Activated CD8-positive, alpha-beta memory T cell treated with anti-CD3 and anti-CD28 coated beads, Interleukin-2, amount 10 ng/mL, durations not matched to agents 7 days and 5 days (primary cell): ENCODE results near the gene GPRIN3. TPM values are rescaled to one million over a fixed set of nuclear protein-coding genes. Genes with fewer than 3 reads are reported as not detected.

Source experiments
- ATAC-seq: fragments of 150-1000 bp; cut with Tn5 transposase; one replicate; pipeline ENCODE4 v1.10.0; 2021; ENCODE audit warnings: moderate library complexity
- CTCF ChIA-PET: fragments of 350-600 bp; sonication (Branson Sonifier 250); formaldehyde crosslinking; loops from one replicate; lab custom pipeline; 2021; ENCODE audit warnings: antibody characterized with exemption; lab: Charles Lee
- DNase-seq: peaks from one replicate; pipeline ENCODE4 v3.0.0-alpha.2; 2020
- H3K27ac Mint-ChIP-seq: one replicate; pipeline ENCODE4 v1.8.0; 2021; ENCODE audit warnings: mild to moderate bottlenecking, mixed read lengths
- H3K27me3 Mint-ChIP-seq: one replicate; pipeline ENCODE4 v1.8.0; 2021; ENCODE audit warnings: mixed read lengths
- H3K36me3 Mint-ChIP-seq: one replicate; pipeline ENCODE4 v1.8.0; 2021; ENCODE audit warnings: mild to moderate bottlenecking, mixed read lengths
- H3K4me1 Mint-ChIP-seq: one replicate; pipeline ENCODE4 v1.8.0; 2021; ENCODE audit warnings: mixed read lengths
- H3K4me3 Mint-ChIP-seq: one replicate; pipeline ENCODE4 v1.8.0; 2021; ENCODE audit warnings: mild to moderate bottlenecking, moderate library complexity, mixed read lengths
- H3K9me3 Mint-ChIP-seq: one replicate; pipeline ENCODE4 v1.8.0; 2022; ENCODE audit warnings: low read depth, mixed read lengths
- total RNA-seq, 2 experiments: library from RNA; stranded (reverse); gene quantifications; one replicate each; pipeline ENCODE4 v1.2.3, GENCODE V29; 2021

Gene GPRIN3
- total RNA-seq, 2 experiments from 2014 or later: 66.9 to 67.5 TPM

DNA sequence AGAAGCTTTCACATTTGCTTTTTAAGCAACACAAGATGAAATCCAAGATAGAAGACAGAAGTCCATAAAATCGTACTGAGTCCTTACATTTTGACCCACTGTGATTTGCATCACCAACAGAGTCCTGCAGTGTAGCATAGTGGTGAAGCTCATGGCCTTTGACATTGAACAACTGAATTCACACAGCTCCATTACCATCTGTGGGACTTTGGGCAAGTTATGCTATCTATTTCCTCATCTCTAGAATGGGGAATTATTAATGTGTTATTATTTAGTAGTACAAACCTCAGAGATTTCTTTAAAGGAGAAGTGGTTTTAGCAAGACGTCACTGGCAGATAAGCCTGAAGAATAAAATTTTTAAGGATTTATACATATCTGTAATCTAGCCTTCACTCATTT, 10.7 kb downstream of the GPRIN3 start:
- H3K9me3 Mint-ChIP-seq: no peaks in the 10 kb centered on the region
- peak overlapping the region; percentile 40 for H3K4me3 Mint-ChIP-seq
- CTCF ChIA-PET: interaction anchor here (0.8 to 1.4 kb wide), 3 partner anchors 9 to 42 kb away, joined by 3 to 6 read pairs (median 3); no protein-coding TSS in a partner anchor

DNA sequence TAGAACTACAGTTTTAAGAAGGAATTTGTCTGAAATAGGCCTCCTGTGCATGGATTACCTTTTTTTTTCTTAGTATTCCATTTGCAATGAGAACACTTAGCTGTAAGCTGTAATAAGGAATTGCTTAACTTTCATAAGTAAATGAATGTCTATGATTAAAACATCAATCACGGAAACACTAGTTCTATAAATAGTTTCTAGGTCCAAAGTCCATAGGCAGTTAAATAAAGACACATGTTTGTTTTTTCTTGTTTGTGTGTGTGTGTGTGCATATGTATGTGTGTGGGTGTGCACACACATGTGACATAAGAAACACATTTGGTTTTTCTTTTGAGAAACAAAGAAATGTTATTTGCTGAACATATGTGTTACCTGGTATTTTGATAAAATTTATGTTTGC, 11.2 kb downstream of the GPRIN3 start:
- Mint-ChIP-seq H3K27ac (peak overlapping the region; percentile 77), H3K4me1 (peaks cover 81% of the 10 kb centered on the region), H3K4me3 (peak overlapping the region; percentile 40), H3K9me3 (no peaks in the 10 kb centered on the region), H3K27me3 (no peaks in the 10 kb centered on the region), H3K36me3 (peaks cover 45% of the 10 kb centered on the region)
- DNase-seq (no peak), ATAC-seq (no peak)
- CTCF ChIA-PET: interaction anchor here (0.8 to 1.4 kb wide), 3 partner anchors 9 to 41 kb away, joined by 3 to 6 read pairs (median 3); no protein-coding TSS in a partner anchor

More for the DNA sequence above, 10.7 kb downstream of the GPRIN3 start:
- ATAC-seq (no peak), DNase-seq (no peak)
- Mint-ChIP-seq H3K4me1 (peaks cover 81% of the 10 kb centered on the region), H3K27me3 (no peaks in the 10 kb centered on the region), H3K36me3 (peaks cover 43% of the 10 kb centered on the region), H3K27ac (peak overlapping the region; percentile 77)

DNA sequence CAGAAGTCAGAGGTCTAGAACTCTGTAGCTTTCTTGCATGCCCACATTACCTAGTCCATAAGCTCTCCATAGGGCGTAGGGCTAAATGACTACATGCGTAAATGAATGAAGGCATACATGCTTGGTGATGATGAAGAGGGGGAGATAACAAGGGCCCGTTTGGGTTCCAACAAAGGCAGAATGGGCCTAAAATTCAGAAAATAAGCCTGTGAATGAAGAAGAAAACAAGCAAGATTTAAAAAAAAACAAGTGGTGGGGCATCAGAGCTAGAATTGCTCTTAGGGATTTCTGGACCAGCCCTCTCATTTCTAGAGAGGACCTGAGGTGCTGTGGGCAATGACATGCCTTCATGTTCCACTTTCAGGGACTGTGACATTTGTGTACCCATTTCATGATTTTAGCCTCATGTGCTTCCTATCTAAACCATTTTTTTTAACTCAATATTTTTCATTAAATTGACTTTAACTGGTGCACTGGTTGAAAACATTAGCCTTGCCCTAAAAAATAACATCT, 12.1 kb downstream of the GPRIN3 start:
- peaks cover 46% of the 10 kb centered on the region for H3K36me3 Mint-ChIP-seq
- no peak for ATAC-seq

DNA sequence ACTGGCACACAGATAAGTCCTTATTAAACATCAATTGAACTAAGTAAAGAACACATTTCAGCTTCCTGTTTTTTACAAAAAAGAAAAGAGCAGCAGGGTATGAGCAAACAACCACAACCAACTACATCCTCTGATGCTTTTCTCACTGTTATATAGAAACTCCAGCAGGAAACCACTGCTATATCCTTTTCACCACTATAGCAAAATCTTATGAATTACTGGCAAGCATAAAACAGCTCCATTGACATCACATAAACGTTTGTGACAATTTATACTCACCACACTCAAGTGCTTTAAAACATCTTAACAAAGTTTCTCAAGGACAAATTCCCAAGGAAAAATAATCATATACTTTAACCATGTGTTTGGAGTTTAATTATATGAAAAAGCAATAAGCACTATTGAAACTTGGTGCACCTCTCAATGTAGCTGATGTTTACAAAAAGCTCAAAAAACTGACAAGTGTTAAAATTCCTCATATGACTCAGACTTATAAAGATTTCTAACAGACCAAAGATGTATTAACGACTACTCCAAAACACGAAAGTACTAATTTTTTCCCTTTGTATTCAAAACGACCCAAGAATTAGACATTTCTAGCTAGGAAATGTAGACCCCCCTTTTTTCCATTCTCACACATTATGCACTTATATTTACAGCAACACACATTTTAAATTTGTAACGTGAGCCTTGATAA, 12.9 kb downstream of the GPRIN3 start:
- Mint-ChIP-seq H3K27ac (peak overlapping the region; percentile 99), H3K4me1 (peaks cover 84% of the 10 kb centered on the region), H3K9me3 (no peaks in the 10 kb centered on the region), H3K4me3 (peak overlapping the region; percentile 68), H3K36me3 (peaks cover 44% of the 10 kb centered on the region), H3K27me3 (no peaks in the 10 kb centered on the region)
- CTCF ChIA-PET: interaction anchor here (0.7 to 3.4 kb wide), 9 partner anchors 8 to 472 kb away, joined by 3 to 28 read pairs (median 6); no protein-coding TSS in a partner anchor
- DNase-seq: no peak
- ATAC-seq: peak; percentile 62

More for the DNA sequence above, 12.1 kb downstream of the GPRIN3 start:
- peaks cover 83% of the 10 kb centered on the region for H3K4me1 Mint-ChIP-seq
- peak; percentile 71 for DNase-seq
- CTCF ChIA-PET: interaction anchor here (0.7 to 3.4 kb wide), 8 partner anchors 7 to 140 kb away, joined by 3 to 28 read pairs (median 6); no protein-coding TSS in a partner anchor
- no peaks in the 10 kb centered on the region for H3K9me3 Mint-ChIP-seq
- H3K27ac Mint-ChIP-seq: peak overlapping the region; percentile 99
- H3K27me3 Mint-ChIP-seq: no peaks in the 10 kb centered on the region
- H3K4me3 Mint-ChIP-seq: peak overlapping the region; percentile 68

DNA sequence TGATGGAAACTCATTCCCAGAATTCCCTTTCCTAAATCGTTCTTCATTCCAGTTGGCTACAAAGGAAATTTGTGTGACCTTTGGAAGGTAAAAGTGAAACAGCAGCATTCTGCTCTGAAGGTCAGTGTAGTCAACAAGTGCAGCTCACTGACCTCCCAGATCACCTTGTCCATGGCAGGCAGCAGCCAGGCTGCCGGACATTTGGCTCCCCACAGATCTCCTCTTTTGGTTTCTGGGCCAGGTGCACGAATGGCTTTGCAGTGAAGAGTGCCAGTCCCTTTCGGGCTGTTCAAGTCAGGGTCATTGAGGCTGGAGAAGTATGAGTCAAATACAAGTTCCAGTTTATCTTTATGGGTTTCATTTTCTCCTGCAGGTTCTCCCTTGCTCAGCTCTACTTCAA, 14.3 kb downstream of the GPRIN3 start:
- peak overlapping the region; percentile 75 for H3K4me3 Mint-ChIP-seq
- DNase-seq (peak; percentile 59), ATAC-seq (peak; percentile 7)
- H3K9me3 Mint-ChIP-seq: no peaks in the 10 kb centered on the region
- peaks cover 51% of the 10 kb centered on the region for H3K36me3 Mint-ChIP-seq
- no peaks in the 10 kb centered on the region for H3K27me3 Mint-ChIP-seq
- H3K27ac Mint-ChIP-seq: peak overlapping the region; percentile 99
- CTCF ChIA-PET: interaction anchor here (1.6 to 3.4 kb wide), 4 partner anchors 9 to 38 kb away, joined by 6 to 28 read pairs (median 15); no protein-coding TSS in a partner anchor
- peaks cover 93% of the 10 kb centered on the region for H3K4me1 Mint-ChIP-seq

DNA sequence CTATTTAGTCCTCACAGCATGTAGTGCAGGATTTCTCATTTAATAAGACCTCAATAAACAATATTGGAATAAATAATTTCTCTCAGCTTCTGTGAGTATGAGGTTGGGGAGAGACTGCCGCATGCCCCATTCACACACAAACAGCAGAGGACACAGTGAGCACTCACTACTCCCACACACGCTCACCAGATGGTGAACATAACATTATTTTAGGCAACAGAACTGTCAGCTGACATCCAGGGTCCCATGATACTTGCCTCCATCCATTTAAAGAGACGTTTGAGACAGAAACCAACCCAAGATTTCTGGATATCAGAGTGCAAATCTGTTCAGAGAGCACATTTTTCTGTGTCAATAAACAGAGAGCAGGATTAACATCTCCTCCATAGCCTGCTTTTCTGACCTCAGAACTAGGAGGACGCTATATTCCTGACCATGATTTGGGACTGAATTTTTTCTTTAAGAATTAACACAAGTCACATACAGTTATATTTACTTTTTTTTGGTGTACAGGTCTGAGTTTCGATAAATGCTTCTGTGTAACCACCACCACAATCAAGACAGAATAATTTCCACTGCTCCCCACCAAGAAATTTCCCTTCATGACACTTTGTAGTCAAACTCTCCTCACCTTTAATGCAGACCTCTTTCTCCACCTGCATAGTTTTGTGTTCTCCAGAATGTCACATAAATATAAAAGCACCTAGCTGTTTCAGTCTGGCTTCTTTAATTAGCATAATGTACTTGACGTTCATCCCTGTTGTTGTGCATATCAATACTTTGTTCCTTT, 16.7 kb downstream of the GPRIN3 start:
- peak; percentile 63 for DNase-seq
- Mint-ChIP-seq H3K4me1 (peaks cover 93% of the 10 kb centered on the region), H3K27me3 (no peaks in the 10 kb centered on the region), H3K27ac (peak overlapping the region; percentile 82), H3K4me3 (peak overlapping the region; percentile 65), H3K36me3 (peaks cover 46% of the 10 kb centered on the region), H3K9me3 (no peaks in the 10 kb centered on the region)
- peak; percentile 31 for ATAC-seq
- CTCF ChIA-PET: interaction anchor here (1.2 to 6.9 kb wide), 3 partner anchors 9 to 33 kb away, joined by 3 to 49 read pairs (median 5); no protein-coding TSS in a partner anchor

DNA sequence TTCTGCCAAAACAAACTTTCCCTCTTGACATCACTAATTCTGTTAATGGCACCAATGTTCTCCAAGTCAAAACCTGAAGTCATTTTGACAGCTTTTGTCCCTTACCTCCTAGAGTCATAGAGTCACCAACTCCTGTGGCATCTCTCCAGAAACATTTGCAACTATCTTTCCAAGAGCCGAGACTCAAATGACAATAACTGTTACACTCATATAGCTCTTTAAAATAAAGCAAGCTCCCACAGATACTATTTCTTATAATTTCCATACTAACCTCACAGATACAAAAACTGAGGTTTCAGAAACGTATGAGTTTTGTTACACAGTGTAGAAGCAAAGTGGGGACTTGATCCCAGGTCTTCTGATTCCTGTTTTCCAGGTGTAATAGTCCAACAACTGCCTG, 18.3 kb downstream of the GPRIN3 start:
- H3K4me1 Mint-ChIP-seq: peaks cover 93% of the 10 kb centered on the region
- peak overlapping the region; percentile 71 for H3K4me3 Mint-ChIP-seq
- no peaks in the 10 kb centered on the region for H3K27me3 Mint-ChIP-seq
- peak overlapping the region; percentile 82 for H3K27ac Mint-ChIP-seq
- no peaks in the 10 kb centered on the region for H3K9me3 Mint-ChIP-seq
- ATAC-seq (peak; percentile 1), DNase-seq (no peak)
- peaks cover 43% of the 10 kb centered on the region for H3K36me3 Mint-ChIP-seq
- CTCF ChIA-PET: interaction anchor here (0.5 to 6.9 kb wide), 5 partner anchors 11 to 1217 kb away, joined by 3 to 49 read pairs (median 4); no protein-coding TSS in a partner anchor

DNA sequence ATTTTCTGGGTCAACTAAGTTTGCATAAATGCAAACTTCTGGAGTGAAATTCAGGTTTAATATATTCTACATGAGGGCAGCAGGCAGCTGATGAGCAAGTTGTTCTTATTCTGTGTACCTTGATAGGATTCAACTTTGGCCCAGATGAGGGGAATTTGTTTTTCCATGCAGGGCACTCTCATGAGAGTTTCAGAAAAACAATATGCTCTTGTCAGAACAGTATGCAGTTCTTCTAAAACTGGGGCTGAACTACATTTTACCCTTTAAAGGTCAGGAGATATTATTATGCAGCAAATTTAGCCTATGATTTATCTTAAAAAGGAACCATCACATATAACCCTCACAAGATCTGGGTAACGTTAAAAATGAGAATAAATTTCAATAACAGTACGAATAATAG, 19.2 kb downstream of the GPRIN3 start:
- Mint-ChIP-seq H3K4me1 (peaks cover 95% of the 10 kb centered on the region), H3K9me3 (no peaks in the 10 kb centered on the region), H3K36me3 (peaks cover 46% of the 10 kb centered on the region), H3K27ac (peak overlapping the region; percentile 82), H3K4me3 (peak overlapping the region; percentile 71), H3K27me3 (no peaks in the 10 kb centered on the region)
- CTCF ChIA-PET: interaction anchor here (1.2 to 6.9 kb wide), 3 partner anchors 12 to 34 kb away, joined by 3 to 49 read pairs (median 7); no protein-coding TSS in a partner anchor
- DNase-seq: no peak
- ATAC-seq: no peak

DNA sequence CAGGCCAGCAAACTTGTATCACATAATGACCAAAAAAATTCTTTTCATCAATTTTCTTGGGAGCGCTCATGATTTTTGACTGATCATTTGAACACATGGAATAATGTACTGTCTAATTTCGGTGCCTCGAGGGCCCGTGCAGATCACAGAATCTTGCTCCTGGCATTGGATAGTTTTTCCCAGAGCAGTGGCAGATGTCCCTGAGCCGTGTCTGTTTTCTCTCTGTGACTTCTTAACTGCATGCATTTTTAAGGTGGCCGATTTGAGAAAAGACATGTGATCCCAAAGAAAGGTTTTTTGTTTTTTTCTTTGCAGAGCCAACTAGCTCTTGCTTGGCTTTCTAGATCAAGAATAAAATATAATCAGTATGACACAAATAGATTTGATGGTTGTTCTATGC, 19.7 kb downstream of the GPRIN3 start:
- Mint-ChIP-seq H3K9me3 (no peaks in the 10 kb centered on the region), H3K36me3 (peaks cover 46% of the 10 kb centered on the region), H3K27me3 (no peaks in the 10 kb centered on the region), H3K27ac (peak overlapping the region; percentile 82), H3K4me1 (peaks cover 95% of the 10 kb centered on the region), H3K4me3 (no peak overlapping the region)
- no peak for DNase-seq
- CTCF ChIA-PET: interaction anchor here (1.2 to 6.9 kb wide), 5 partner anchors 12 to 61 kb away, joined by 3 to 49 read pairs (median 7); no protein-coding TSS in a partner anchor
- no peak for ATAC-seq

DNA sequence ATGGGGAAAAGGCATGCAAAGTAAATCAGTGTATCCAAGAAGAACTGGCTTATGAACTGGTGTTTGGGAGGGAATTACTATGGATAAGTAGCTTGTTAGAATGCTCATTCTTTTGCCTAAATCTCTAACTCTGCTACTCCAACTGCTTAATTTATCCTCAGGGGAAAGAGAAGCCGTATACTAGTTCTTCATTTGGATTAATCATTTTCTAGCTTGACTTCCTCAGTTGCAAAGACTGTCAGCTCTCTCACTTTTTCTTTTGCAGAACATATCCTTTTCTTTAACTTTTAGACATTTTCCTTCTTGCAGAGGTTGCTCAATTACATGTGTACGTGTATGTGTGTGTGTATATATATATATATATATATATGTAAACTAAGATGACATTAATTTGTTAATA, 21.9 kb downstream of the GPRIN3 start:
- H3K27me3 Mint-ChIP-seq: no peaks in the 10 kb centered on the region
- CTCF ChIA-PET: interaction anchor here (1.0 to 6.9 kb wide), 4 partner anchors 9 to 31 kb away, joined by 3 to 49 read pairs (median 18); no protein-coding TSS in a partner anchor
- no peak for ATAC-seq
- no peak for DNase-seq
- peaks cover 43% of the 10 kb centered on the region for H3K36me3 Mint-ChIP-seq
- peak overlapping the region; percentile 54 for H3K4me3 Mint-ChIP-seq
- no peaks in the 10 kb centered on the region for H3K9me3 Mint-ChIP-seq
- peaks cover 88% of the 10 kb centered on the region for H3K4me1 Mint-ChIP-seq
- peak overlapping the region; percentile 83 for H3K27ac Mint-ChIP-seq

DNA sequence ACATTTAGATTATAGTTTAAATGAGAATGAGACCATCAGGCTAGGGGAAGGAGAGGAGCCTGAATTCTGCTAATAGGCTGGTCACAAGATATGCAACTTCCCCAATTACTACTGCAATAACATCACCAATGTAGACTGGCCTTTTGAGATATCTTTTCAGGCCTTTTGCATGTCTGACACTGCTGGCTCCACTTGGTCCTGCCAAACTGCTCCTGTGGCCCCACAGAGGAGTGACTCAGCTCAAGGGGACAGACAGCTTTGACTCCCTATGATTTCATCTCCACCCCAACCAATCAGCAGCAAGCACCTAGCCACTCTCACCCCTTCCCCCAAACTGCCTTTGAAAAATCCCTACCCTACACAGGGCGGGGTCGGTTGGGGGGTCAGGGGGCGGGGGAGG, 22.8 kb downstream of the GPRIN3 start:
- CTCF ChIA-PET: interaction anchor here (1.2 to 4.4 kb wide), 7 partner anchors 10 to 59 kb away, joined by 3 to 28 read pairs (median 7); partner anchors contain the start of gene GPRIN3
- Mint-ChIP-seq H3K27me3 (no peaks in the 10 kb centered on the region), H3K9me3 (no peaks in the 10 kb centered on the region), H3K4me3 (peak overlapping the region; percentile 64), H3K27ac (peak overlapping the region; percentile 91), H3K36me3 (peaks cover 42% of the 10 kb centered on the region), H3K4me1 (peaks cover 79% of the 10 kb centered on the region)
- peak; percentile 71 for DNase-seq
- ATAC-seq: peak; percentile 52

DNA sequence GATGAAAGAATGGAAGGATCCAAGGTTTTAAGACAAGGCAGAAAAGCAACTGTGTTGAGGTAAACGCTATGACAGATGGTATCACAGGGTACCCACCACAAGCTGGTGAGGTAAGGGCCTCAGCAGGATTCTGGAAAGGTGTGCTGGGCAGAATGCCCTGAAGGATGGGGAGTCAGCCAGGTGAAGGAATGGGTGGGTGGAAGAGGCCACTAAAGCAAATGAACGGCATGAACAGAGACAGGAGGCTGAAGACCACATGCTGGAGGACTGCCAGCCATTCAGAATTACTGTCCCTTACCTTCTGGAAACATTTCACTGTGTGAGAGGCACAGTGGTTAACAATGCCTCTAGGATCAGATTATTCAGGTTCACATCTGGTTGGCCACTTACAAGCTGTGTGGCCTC, 23.6 kb downstream of the GPRIN3 start:
- ATAC-seq: peak; percentile 20

More for the DNA sequence above, 23.6 kb downstream of the GPRIN3 start:
- Mint-ChIP-seq H3K36me3 (peaks cover 39% of the 10 kb centered on the region), H3K4me1 (peaks cover 71% of the 10 kb centered on the region), H3K27me3 (no peaks in the 10 kb centered on the region), H3K9me3 (no peaks in the 10 kb centered on the region), H3K27ac (peak overlapping the region; percentile 91), H3K4me3 (peak overlapping the region; percentile 64)
- peak; percentile 43 for DNase-seq
- CTCF ChIA-PET: interaction anchor here (1.1 to 4.4 kb wide), 9 partner anchors 10 to 58 kb away, joined by 3 to 28 read pairs (median 6); partner anchors contain the start of gene GPRIN3
